HG03066 (cell line): ENCODE data around the gene PIAS2.

Source experiments
- ATAC-seq: cut with Tn5 transposase; IDR thresholded peaks from one replicate; pipeline ENCODE4 v1.9.1; 2021; ENCODE audit warnings: low read depth; ENCODE audit not compliant: unreplicated experiment

Gene PIAS2

DNA sequence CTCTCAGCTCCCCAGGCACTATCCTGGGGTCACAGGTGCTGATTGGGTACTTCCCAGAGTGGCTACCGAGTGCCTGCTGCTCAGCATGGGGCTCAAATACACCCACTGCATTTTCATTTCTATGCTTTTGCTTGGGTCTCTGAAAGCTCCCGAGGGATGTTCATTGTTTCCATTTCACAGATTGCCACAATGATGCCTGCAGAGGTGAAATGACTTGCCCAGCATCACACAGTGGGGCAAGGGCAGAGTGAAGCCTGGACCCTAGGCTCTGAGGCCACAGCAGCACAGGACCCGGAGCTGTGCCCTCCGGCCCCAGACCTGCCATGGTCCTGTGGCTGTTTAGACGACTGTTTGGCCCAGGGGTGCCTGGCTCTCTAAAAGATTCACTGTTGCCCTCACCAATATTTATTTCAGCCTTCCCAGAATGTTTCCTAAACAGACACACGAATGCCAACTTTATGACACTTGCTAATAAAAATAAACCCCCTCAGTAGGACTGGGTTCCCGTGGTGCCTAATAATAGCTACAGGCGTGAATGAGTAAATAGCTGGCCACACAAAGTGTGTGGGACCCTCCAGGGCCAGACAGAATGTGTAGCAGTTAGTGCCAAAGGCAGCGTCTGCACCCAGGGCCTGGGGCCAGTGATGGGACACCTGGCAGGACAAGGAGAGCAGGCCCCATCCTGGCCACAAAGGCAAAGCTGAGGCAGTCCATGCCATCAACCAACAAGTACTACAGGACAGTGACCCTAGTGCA, 149.0 kb downstream of the PIAS2 start:
- ATAC-seq, result no peak

DNA sequence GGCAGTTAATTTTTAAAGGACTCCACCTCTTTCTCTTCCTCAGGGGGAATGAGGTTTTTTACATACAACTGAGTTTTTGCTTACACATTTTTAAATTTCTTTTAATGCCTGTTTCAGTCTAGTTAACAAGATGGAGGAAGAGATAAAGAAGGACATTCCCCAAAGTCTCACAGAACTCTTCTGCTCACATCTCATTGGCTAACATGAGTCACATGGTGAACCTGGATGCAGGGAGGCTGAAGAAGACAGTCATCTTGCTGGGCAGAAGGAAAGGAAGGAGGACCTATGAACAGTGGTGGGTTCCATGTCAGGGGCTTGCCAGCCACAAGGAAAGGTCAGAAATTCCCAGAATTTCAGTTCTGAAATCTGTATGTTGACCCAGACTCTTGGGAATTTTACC, 150.1 kb downstream of the PIAS2 start:
- no peak for ATAC-seq

DNA sequence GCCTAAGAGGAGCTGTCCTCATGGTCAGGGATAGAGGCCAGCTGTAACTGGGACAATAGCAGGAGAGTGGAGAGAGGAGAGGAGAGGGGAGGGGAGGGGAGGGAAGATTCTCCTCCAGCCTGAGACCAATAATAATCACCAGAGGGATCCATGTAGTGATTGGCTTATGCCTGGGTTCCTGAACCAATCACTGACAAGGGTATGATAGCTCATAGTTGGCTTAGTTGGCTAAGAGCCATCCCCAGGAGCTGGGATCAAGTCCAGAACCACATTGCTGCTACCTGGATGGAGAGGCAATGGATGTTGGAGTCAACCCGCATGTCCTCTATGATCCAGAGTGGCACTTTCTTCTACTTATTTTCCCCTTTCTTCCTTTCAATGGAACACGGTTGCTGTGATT, 152.7 kb downstream of the PIAS2 start:
- ATAC-seq, result no peak

DNA sequence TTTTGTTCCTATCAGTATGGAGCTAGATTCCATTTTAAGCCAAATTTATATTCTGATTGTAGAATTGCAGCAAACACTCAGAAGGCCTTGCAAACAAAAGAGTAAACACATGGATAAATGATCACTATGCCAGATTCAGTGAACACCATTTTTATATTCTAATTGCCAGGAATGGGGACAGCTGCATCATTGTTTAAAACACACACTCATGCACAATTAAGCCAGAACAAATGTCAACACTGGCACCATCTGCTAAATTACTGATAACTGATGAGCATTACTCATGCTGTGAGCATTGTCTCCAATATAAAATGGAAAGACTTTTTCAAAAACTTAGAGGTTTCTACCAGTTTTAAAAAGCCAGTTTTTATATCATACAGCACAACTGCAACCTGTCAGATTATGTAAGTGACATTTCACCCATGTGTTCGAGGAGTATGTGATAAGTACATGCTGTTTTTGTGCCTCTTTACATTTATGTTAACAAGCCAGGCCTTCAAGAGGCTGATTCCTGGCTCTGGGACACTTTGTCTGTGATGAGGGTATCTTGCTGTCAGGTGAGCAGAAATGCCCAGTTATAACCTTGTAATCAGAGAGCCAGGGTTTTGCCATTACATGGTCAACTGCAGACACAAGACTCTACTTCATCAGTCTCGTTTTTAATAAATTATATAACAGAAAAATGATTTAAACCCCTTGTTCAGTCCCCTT, 156.1 kb downstream of the PIAS2 start:
- ATAC-seq, result no peak

DNA sequence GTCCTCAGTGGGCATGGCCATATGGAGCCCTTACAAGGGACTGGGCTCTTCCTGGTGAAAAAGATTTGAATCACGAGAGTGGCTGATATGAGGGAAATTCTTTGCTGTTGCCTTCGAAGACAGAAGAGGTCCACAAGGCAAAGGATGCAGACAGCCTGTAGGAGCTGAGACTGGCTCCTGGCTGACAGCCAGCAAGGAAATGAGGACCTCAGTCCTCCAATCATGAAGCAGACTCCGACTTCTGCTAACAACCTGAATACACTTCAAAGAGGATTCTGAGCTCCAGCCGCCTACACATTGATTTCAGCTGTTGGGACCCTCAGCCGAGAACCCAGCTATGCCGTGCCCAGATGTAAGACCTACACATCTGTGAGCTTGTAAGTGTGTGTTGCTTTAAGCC, 157.4 kb downstream of the PIAS2 start:
- ATAC-seq, result no peak

DNA sequence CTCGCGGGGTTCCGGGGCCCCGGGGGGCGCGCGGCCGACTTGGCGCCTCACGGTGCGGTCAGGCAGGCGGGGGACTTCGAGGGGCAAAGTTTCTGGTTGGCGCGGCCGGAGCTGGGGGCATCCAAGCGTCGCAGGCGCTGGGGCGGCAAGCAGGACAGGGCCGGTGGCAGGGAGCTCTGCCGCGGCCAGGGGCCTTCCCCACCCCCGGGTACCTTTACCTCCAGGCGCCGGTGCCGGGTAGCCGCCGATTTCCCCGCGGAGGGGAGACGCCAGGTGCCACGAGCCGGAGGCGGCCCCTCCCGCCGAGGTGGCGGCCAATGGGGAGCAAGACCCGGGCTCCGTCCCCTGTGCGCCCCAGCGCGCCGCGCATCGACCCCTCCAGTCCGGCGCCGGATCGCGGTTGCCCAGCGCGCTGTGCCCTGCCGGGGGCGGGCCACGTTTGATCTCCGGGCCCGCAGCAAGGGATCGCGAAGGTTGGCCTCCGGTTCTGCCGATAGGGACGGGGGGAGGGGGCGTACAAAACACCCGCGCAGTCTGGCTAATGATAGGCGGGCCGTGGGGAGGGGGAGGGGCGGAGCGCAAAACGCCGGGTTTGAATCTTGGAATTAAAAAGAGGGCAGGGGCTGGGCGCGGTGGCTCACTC, 160.6 kb downstream of the PIAS2 start, which contains the start of gene ST8SIA5:
Gene ST8SIA5, minus strand, starts transcription at position 495 of the 643 bp plus-strand sequence. CDS start 545 bp downstream, outside the sequence.
- no peak for ATAC-seq

DNA sequence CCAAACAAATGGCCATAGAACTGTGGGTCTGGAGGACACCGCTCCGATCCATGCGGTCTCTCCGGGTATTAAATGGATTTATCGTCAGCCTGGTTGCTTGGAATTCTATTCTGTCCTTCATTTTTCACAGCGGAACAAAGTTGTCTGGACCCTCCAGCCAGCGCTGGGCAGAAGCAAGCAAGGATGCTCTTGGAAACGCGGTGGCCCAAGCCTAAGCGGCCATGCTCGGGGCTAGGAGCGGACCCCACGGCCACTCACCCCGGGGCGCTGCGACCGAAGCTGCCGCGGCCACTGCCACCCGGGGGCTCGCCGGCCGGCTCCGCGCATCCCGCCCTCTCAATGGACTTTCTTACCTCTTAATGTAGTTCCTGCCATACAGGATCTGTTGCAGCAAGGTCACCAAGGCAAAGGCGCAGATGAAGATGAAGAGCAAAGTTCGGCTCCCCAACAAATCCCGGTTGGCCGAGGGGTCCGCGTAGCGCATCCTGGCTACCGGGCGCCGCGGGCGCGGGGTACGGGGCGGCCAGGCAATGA, 161.2 kb downstream of the PIAS2 start:
- ATAC-seq, result no peak

DNA sequence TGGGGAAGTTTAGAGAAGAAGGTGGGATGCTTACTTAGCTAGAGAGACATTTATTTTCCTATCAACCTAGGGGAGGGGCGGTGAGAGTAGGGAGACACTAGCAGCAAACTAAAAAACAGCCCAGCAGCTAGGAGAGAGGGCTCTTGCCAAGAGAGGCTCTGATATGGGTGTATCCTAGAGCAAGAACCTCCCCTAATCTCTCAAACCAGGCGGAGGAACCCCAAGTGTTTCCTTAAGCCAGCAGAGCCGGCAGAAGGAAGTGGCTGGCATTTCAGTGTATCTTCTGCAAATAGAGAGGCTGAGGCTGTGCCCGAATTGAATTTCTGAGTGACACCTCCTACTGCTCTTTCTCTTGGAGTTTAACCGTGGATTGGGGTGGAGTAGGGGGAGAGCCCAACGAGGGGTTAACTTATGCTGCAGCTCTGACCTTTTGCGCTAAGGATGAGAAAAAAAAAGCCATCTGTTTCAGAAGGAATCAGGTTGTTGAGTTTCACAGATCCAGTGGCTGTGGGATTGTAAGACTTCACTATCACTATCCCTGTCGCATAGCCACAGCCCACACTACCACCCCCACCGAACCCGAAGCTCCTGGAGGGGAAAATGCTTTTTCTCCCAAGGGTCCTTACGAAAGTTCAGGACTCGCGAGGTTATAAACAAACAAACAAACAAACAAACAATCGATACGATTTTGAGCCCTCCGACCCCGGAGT, 161.8 kb downstream of the PIAS2 start:
- ATAC-seq, result no peak

DNA sequence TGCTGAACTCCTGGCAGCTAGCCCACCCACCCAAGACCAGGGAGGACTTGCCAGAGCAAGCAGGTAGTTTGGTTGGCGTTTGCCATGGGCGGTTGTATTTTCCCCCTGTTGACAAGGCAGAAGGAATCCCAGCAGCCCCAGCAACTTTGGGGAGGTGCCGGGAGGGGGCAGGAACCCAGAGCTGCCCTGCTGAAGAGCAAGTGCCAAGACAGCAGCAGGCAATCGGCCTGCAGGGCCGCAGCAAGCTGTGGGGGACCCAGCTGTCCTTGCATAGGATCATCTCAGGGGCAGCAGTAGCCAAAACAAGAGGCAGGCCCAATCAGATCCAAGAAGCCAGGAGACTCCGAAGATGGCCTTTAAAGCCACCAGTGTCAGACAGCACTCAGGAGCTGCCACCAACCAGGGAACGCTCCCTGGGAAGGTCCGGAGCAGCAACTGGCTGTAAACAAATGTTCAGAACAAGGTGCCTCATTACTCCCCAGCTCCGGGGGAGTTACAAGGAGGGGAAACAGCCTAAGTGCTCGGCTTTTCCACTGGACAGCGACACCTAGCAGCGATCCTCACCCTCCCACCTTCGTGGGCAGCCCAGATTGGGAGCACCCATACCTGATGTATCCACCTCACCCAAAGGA, 162.5 kb downstream of the PIAS2 start:
- ATAC-seq, result no peak

DNA sequence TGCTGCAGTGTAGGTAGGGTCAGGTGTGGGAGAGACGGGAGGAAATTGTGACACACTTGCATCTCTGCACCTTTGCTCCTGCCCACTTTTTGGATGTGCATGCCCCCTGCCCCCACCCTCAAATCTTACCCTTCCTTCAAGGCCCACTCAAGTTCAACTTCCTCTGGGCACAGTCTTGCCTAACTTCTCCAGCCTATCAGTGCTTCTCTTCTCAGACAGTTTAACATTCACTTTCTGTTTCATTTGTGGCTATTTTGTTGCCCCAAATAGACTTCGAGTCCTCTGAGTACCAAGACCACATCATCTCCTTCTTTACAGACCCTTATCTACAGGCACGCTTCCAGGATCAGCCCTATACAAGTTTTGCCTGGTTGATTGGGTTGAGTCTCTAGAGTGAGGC, 163.1 kb downstream of the PIAS2 start:
- ATAC-seq, result peak; percentile 68
